Left ventricle myocardium inferior (tissue), 1 donor: Measurements from ENCODE around the gene BTBD17. TPM values are rescaled to one million over a fixed set of nuclear protein-coding genes. Genes with fewer than 3 reads are reported as not detected.

Source experiments
- DNase-seq: peaks from one replicate; pipeline ENCODE4 v3.0.0-alpha.2; 2020
- H3K27ac ChIP-seq: fragments of 200-600 bp; replicated peaks from 2 replicates; pipeline ENCODE4 v1.8.0; 2021
- H3K27me3 ChIP-seq: fragments of 200-600 bp; 2 replicates; pipeline ENCODE4 v1.8.0; 2021; ENCODE audit warnings: low read depth
- H3K36me3 ChIP-seq: fragments of 200-600 bp; 2 replicates; pipeline ENCODE4 v1.8.0; 2021
- H3K4me1 ChIP-seq: fragments of 200-600 bp; 2 replicates; pipeline ENCODE4 v1.8.0; 2021
- H3K4me3 ChIP-seq: fragments of 200-600 bp; 2 replicates; pipeline ENCODE4 v1.8.0; 2021; ENCODE audit warnings: mild to moderate bottlenecking, moderate library complexity
- H3K9me3 ChIP-seq: fragments of 200-600 bp; replicated peaks from 2 replicates; pipeline ENCODE4 v1.8.0; 2021
- intact Hi-C: fragments of 100-400 bp; cut with micrococcal nuclease; formaldehyde crosslinking; loops from one replicate; pipeline ENCODE4 v1.11.0; 2022
- total RNA-seq: library from RNA; stranded (reverse); fragmentation: NEBNext Ultra II Directional; extraction: Animal tissue kit (Norgen Biotek cat#: 25700); gene quantifications from one replicate; pipeline ENCODE4 v1.2.1, GENCODE V29; 2021
- TF ChIP-seq, protein P1 (sequence below): fragments of 200-600 bp; IDR thresholded peaks from 2 replicates; pipeline ENCODE4 v1.8.0; 2021; ENCODE audit warnings: antibody characterized with exemption, mild to moderate bottlenecking, borderline replicate concordance
- donor health status: DM: no; HTN: yes; CAD: no; lungs with severe emphysema.

The BTBD17 gene
- total RNA-seq, 1 donor from 2014 or later = not detected

DNA sequence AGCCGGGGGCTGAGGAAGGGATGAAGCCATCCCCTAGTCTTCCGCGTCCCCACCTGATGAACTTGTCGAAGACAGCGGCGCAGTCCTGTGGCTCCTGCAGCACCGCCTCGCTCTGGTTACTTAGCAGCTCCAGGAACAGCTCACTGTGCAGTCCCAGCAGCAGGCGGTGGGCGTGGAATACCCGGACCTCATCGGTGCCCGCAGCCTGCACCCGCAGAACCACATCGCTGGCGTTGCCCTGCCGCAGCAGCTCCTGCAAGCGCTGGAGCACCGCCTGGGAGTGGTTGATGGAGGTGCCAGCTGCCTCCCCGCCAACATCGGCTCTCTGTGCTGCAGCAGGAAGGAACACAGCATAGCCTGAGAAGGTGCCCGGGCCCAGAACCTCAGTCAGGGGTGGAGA is 1.8 kb downstream of the BTBD17 start:
- Histone ChIP-seq H3K27ac (no peak overlapping the region), H3K4me1 (peaks cover 16% of the 10 kb centered on the region), H3K9me3 (no peaks in the 10 kb centered on the region), H3K4me3 (no peak overlapping the region), H3K27me3 (peaks cover 86% of the 10 kb centered on the region), H3K36me3 (no peaks in the 10 kb centered on the region)
- intact Hi-C loops = loop anchor here (10.0 kb wide), 1 partner anchor 55 kb away; no protein-coding TSS in a partner anchor
- TF ChIP-seq, protein P1, sequence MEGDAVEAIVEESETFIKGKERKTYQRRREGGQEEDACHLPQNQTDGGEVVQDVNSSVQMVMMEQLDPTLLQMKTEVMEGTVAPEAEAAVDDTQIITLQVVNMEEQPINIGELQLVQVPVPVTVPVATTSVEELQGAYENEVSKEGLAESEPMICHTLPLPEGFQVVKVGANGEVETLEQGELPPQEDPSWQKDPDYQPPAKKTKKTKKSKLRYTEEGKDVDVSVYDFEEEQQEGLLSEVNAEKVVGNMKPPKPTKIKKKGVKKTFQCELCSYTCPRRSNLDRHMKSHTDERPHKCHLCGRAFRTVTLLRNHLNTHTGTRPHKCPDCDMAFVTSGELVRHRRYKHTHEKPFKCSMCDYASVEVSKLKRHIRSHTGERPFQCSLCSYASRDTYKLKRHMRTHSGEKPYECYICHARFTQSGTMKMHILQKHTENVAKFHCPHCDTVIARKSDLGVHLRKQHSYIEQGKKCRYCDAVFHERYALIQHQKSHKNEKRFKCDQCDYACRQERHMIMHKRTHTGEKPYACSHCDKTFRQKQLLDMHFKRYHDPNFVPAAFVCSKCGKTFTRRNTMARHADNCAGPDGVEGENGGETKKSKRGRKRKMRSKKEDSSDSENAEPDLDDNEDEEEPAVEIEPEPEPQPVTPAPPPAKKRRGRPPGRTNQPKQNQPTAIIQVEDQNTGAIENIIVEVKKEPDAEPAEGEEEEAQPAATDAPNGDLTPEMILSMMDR = no peak
- no peak for DNase-seq

DNA sequence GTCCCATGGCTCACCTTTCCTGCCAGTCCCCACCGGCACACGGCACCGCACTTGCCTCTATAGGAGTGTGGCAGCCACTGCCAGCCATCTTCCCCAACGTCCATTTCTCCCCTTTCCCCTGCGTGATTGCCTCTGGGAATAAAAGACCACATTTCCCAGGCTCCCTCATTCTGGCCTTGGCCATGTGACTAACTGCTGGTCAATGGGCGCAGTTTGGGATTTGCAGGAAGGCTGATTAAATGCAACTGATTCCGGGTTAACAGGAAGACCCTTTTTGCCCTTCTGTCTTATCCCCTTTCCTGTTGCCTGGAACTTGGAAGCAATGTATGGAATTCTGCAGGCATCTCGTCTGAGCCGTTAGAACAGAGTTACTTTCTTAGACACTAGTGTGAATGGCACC is 3.0 kb downstream of the BTBD17 start:
- no peak for DNase-seq
- Histone ChIP-seq H3K27me3 (peaks cover 98% of the 10 kb centered on the region), H3K27ac (no peak overlapping the region), H3K4me1 (peaks cover 16% of the 10 kb centered on the region), H3K4me3 (no peak overlapping the region), H3K36me3 (no peaks in the 10 kb centered on the region), H3K9me3 (no peaks in the 10 kb centered on the region)
- intact Hi-C loops = loop anchor here (10.0 kb wide), 1 partner anchor 54 kb away; no protein-coding TSS in a partner anchor
- TF ChIP-seq, protein P1 = no peak

DNA sequence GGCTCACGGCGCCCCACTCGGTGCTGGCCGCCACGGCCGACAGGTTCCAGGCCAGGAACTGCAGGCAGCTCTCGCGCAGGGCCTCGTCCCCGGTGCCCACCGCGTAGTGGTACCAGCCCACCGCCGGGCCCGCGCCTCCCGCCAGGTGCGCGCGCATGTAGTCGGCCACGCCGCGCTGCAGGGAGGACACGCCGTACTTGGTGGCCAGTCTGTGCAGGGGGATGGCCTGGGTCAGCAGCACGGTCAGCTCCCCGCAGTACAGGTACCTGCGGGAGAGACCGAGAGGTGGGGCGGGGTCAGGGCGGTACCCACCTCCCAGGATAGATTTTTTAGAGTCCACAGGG is 4.2 kb downstream of the BTBD17 start:
- Histone ChIP-seq H3K27ac (no peak overlapping the region), H3K36me3 (no peaks in the 10 kb centered on the region), H3K4me3 (peak overlapping the region; percentile 57), H3K4me1 (peaks cover 16% of the 10 kb centered on the region), H3K9me3 (no peaks in the 10 kb centered on the region), H3K27me3 (peaks cover 100% of the 10 kb centered on the region)
- TF ChIP-seq, protein P1 = no peak
- intact Hi-C loops = loop anchor here (10.0 kb wide), 1 partner anchor 53 kb away; no protein-coding TSS in a partner anchor
- DNase-seq = no peak

DNA sequence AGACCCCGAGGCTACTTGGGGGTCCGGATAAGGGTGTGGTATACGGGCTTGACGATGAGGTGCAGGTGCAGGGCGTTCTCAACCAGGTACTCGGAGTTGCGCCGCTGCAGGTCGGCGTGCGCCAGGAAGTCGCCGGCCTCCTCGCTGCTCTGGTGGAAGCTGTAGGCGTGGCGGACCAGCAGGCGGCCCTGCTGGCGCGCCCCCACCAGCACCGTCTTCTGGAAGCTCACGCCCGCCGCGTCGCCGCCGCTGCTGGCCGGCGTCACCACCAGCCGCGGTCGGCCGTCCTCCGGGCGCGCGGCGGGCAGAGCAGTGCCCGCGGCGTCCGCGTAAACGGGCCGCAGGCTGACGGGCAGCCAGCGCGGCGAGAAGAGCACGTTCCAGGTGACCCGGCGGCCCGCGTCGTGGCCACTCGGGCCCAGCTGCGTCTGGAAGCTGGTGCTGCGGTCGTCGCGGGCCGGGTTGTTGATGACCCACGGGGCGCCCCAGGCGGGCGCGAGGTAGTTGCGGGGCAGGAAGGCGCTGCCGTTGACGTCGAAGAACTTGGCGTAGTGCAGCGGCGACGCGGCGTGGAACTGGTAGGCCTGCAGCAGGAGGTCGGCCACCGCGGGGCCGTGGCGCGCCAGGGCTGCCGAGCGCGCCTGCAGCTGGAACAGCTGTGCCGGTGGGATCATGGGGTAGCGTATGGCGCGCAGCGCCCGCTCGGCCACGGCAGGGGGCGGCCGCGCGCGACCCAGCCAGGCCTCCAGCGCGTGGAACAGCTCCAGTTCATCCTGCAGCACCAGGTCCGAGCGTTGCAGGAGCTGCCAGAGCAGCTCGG is 4.8 kb downstream of the BTBD17 start:
- DNase-seq = no peak

GRCh38 chr17:74355065-74355464 is 6.6 kb downstream of the BTBD17 start:
- peaks cover 100% of the 10 kb centered on the region for H3K27me3 ChIP-seq

More for the DNA sequence above, 4.8 kb downstream of the BTBD17 start:
- TF ChIP-seq, protein P1 = no peak
- H3K27me3 ChIP-seq = peaks cover 100% of the 10 kb centered on the region
- peaks cover 19% of the 10 kb centered on the region for H3K4me1 ChIP-seq
- no peaks in the 10 kb centered on the region for H3K9me3 ChIP-seq
- H3K27ac ChIP-seq = no peak overlapping the region
- H3K36me3 ChIP-seq = no peaks in the 10 kb centered on the region
- H3K4me3 ChIP-seq = peak overlapping the region; percentile 57
- intact Hi-C loops = loop anchor here (10.0 kb wide), 1 partner anchor 52 kb away; no protein-coding TSS in a partner anchor

More at GRCh38 chr17:74355065-74355464, 6.6 kb downstream of the BTBD17 start:
- H3K9me3 ChIP-seq = no peaks in the 10 kb centered on the region
- intact Hi-C loops = loop anchor here (10.0 kb wide), 1 partner anchor 50 kb away; no protein-coding TSS in a partner anchor
- no peak overlapping the region for H3K27ac ChIP-seq
- TF ChIP-seq, protein P1 = no peak
- H3K36me3 ChIP-seq = no peaks in the 10 kb centered on the region
- H3K4me1 ChIP-seq = peaks cover 18% of the 10 kb centered on the region
- H3K4me3 ChIP-seq = no peak overlapping the region
- no peak for DNase-seq
